Stimulated activated CD4-positive, alpha-beta T cell treated with anti-CD3 and anti-CD28 coated beads, Interleukin-2, amount 100 ng/mL, for 24 hours (primary cell): ENCODE results near the gene ERCC6L.
A peak's percentile ranks its signal among the peaks of the same experiment; 100 is the strongest.
"Not testable (repeated sequence)": the region's sequence is repeated elsewhere in the genome, so short reads cannot be mapped to it uniquely, and the experiment has no call there.

Experiments
- DNase-seq, 2 donors: peaks; one replicate each; pipeline ENCODE4 v3.0.0-alpha.2; 2020

Gene ERCC6L

GRCh38 chrX:72247206-72247942 lies 8.5 kb upstream of the ERCC6L start:
- no peak for DNase-seq

GRCh38 chrX:72245461-72246089 lies 6.7 kb upstream of the ERCC6L start:
- DNase-seq: peak; percentile 44 to 51

GRCh38 chrX:72243472-72243871 lies 4.6 kb upstream of the ERCC6L start:
- no peak for DNase-seq

GRCh38 chrX:72240976-72241375 lies 2.1 kb upstream of the ERCC6L start:
- DNase-seq: no peak

GRCh38 chrX:72238183-72238582 lies 644 bp downstream of the ERCC6L start:
- DNase-seq: no peak

- DNase-seq: no peak
Observed at GRCh38 chrX:72236841-72237240, 2.0 kb downstream of the ERCC6L start.

GRCh38 chrX:72230290-72230689 lies 8.5 kb downstream of the ERCC6L start:
- DNase-seq: no peak

GRCh38 chrX:72220375-72220774 lies 18.5 kb downstream of the ERCC6L start:
- DNase-seq: not testable (repeated sequence)

- DNase-seq: no peak
Observed at GRCh38 chrX:72216973-72217372, 21.9 kb downstream of the ERCC6L start.

GRCh38 chrX:72208126-72208800 lies 30.6 kb downstream of the ERCC6L start:
- DNase-seq: no peak

GRCh38 chrX:72207366-72207765 lies 31.5 kb downstream of the ERCC6L start:
- DNase-seq: no peak

- no peak for DNase-seq
Observed at GRCh38 chrX:72205706-72206105, 33.1 kb downstream of the ERCC6L start.

- no peak for DNase-seq
Observed at GRCh38 chrX:72203421-72203820, 35.4 kb downstream of the ERCC6L start.

- DNase-seq: no peak
Observed at GRCh38 chrX:72202792-72203401, 35.9 kb downstream of the ERCC6L start.

GRCh38 chrX:72201836-72202536 lies 36.8 kb downstream of the ERCC6L start:
- no peak for DNase-seq

- DNase-seq: no peak
Observed at GRCh38 chrX:72182924-72183323, 55.9 kb downstream of the ERCC6L start.

GRCh38 chrX:72181178-72182125 lies 57.4 kb downstream of the ERCC6L start, which contains the start of gene PIN4:
PIN4 (plus strand) TSS chrX:72181757; CDS start chrX:72181786, 29 bp downstream.
- peak; percentile 79 to 80 for DNase-seq

- no peak for DNase-seq
Observed at GRCh38 chrX:72180539-72180938, 58.3 kb downstream of the ERCC6L start.

GRCh38 chrX:72176981-72177380 lies 61.8 kb downstream of the ERCC6L start:
- DNase-seq: no peak

- DNase-seq: not testable (repeated sequence)
Observed at GRCh38 chrX:72176289-72176688, 62.5 kb downstream of the ERCC6L start.

- peak; percentile 4 to 20 for DNase-seq
Observed at GRCh38 chrX:72169008-72169728, 69.7 kb downstream of the ERCC6L start.
